ENCODE data around the gene SCUBE1. TPM values are rescaled to one million over a fixed set of nuclear protein-coding genes. Genes with fewer than 3 reads are reported as not detected.

SCUBE1 gene
- total and polyA plus RNA-seq, 2 of the 8 experiments (the other 6 are each of a cell fraction or from before 2014, with no cell fraction given), result 2.3 to 4.9 TPM

GRCh38 chr22:43360576-43360975 lies 17.4 kb upstream of the SCUBE1 start (continued):
- TF ChIP-seq, protein P1, sequence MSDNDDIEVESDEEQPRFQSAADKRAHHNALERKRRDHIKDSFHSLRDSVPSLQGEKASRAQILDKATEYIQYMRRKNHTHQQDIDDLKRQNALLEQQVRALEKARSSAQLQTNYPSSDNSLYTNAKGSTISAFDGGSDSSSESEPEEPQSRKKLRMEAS (IDR thresholded peaks at IDR 0.05), result no peak
- TF ChIP-seq KDM5A (IDR thresholded peaks at IDR 0.05; ENCODE audit: low read length) (no peak), EGR1 (IDR thresholded peaks at IDR 0.05; ENCODE audit: borderline replicate concordance, low read depth, low read length) (no peak)
